Stimulated activated naive CD8-positive, alpha-beta T cell treated with anti-CD3 and anti-CD28 coated beads, Interleukin-15, Interleukin-2, amounts not matched to agents 100 U/mL and 50 U/mL, for 24 hours (primary cell): ENCODE data around the gene UTP20.

Source experiments
- ATAC-seq: fragments of 150-1000 bp; cut with Tn5 transposase; one replicate; pipeline ENCODE4 v1.10.0; 2021
- DNase-seq: peaks from one replicate; pipeline ENCODE4 v3.0.0; 2021

Gene UTP20

GRCh38 chr12:101280006-101280505 lies at the start of gene UTP20:
UTP20 (plus strand) TSS chr12:101280105; CDS start chr12:101280283, 178 bp downstream.
- DNase-seq: peak; percentile 95

GRCh38 chr12:101230547-101230946 lies 49.4 kb upstream of the UTP20 start:
- ATAC-seq: no peak
- no peak for DNase-seq

More at GRCh38 chr12:101280006-101280505, at the start of gene UTP20:
- ATAC-seq: peak; percentile 99

GRCh38 chr12:101231636-101232035 lies 48.3 kb upstream of the UTP20 start:
- DNase-seq (no peak), ATAC-seq (no peak)

GRCh38 chr12:101235686-101236085 lies 44.2 kb upstream of the UTP20 start:
- DNase-seq: no peak

GRCh38 chr12:101238306-101238705 lies 41.6 kb upstream of the UTP20 start:
- ATAC-seq (no peak), DNase-seq (no peak)

More at GRCh38 chr12:101235686-101236085, 44.2 kb upstream of the UTP20 start:
- no peak for ATAC-seq

GRCh38 chr12:101238800-101239329 lies 41.0 kb upstream of the UTP20 start:
- DNase-seq (no peak), ATAC-seq (no peak)

- DNase-seq (no peak), ATAC-seq (no peak)
Measured at GRCh38 chr12:101243074-101243473, 36.8 kb upstream of the UTP20 start.

- ATAC-seq (no peak), DNase-seq (no peak)
Measured at GRCh38 chr12:101243616-101244015, 36.3 kb upstream of the UTP20 start.

GRCh38 chr12:101256266-101256665 lies 23.6 kb upstream of the UTP20 start:
- DNase-seq (no peak), ATAC-seq (no peak)

- no peak for DNase-seq
- no peak for ATAC-seq
Measured at GRCh38 chr12:101257357-101257756, 22.5 kb upstream of the UTP20 start.

- no peak for DNase-seq
- ATAC-seq: no peak
Measured at GRCh38 chr12:101267111-101267510, 12.8 kb upstream of the UTP20 start.

GRCh38 chr12:101276433-101276832 lies 3.5 kb upstream of the UTP20 start:
- no peak for ATAC-seq

GRCh38 chr12:101277443-101277842 lies 2.5 kb upstream of the UTP20 start:
- DNase-seq (no peak), ATAC-seq (no peak)

More at GRCh38 chr12:101276433-101276832, 3.5 kb upstream of the UTP20 start:
- no peak for DNase-seq

- DNase-seq (no peak), ATAC-seq (no peak)
Measured at GRCh38 chr12:101287357-101287756, 7.5 kb downstream of the UTP20 start.

- DNase-seq (no peak), ATAC-seq (no peak)
Measured at GRCh38 chr12:101297661-101298060, 17.8 kb downstream of the UTP20 start.

- ATAC-seq: no peak
Measured at GRCh38 chr12:101298426-101298825, 18.5 kb downstream of the UTP20 start.

GRCh38 chr12:101299346-101299745 lies 19.4 kb downstream of the UTP20 start:
- DNase-seq (no peak), ATAC-seq (no peak)

More at GRCh38 chr12:101298426-101298825, 18.5 kb downstream of the UTP20 start:
- DNase-seq: no peak

- ATAC-seq (no peak), DNase-seq (no peak)
Measured at GRCh38 chr12:101299931-101300330, 20.0 kb downstream of the UTP20 start.

- no peak for ATAC-seq
- no peak for DNase-seq
Measured at GRCh38 chr12:101302741-101303140, 22.8 kb downstream of the UTP20 start.

GRCh38 chr12:101305226-101305779 lies 25.4 kb downstream of the UTP20 start:
- DNase-seq: no peak
- ATAC-seq: no peak

GRCh38 chr12:101305794-101306193 lies 25.9 kb downstream of the UTP20 start:
- no peak for ATAC-seq
- DNase-seq: no peak

GRCh38 chr12:101322480-101322879 lies 42.6 kb downstream of the UTP20 start:
- DNase-seq (no peak), ATAC-seq (no peak)

- no peak for DNase-seq
- ATAC-seq: no peak
Measured at GRCh38 chr12:101323255-101323654, 43.4 kb downstream of the UTP20 start.

- ATAC-seq: no peak
- no peak for DNase-seq
Measured at GRCh38 chr12:101325590-101325989, 45.7 kb downstream of the UTP20 start.
